GM12878 (cell line): Measurements from ENCODE around the gene TMEM114.

Experiments
- BACH1 ChIP-seq: fragments of 450-650 bp; IDR thresholded peaks from 2 replicates; pipeline ENCODE4 v1.6.1; 2017; ENCODE audit warnings: mild to moderate bottlenecking, borderline replicate concordance
- CEBPB ChIP-seq, 2 experiments: fragments of 150-350 bp in 1 of 2; IDR thresholded peaks; 2 replicates each; pipeline ENCODE4 v1.6.1; 2012 to 2014; ENCODE audit warnings: low read depth in 2 of 2, low read length in 2 of 2, borderline replicate concordance in 1 of 2, inconsistent platforms in 1 of 2
- CREB1 ChIP-seq: IDR thresholded peaks from 2 replicates; pipeline ENCODE4 v1.6.1; 2012; ENCODE audit warnings: low read depth, mild to moderate bottlenecking, inconsistent platforms
- CTCF ChIP-seq, 3 experiments: IDR thresholded peaks in 2 of 3; conservative IDR thresholded peaks in 1 of 3; 2 replicates each; pipeline ENCODE4 v1.5.1; 2011; ENCODE audit warnings: low read depth in 3 of 3, low read length in 3 of 3, mild to moderate bottlenecking in 3 of 3, control low read depth in 2 of 3, moderate library complexity in 2 of 3, inconsistent platforms in 1 of 3, mixed read lengths in 1 of 3; ENCODE audit not compliant: control insufficient read depth in 2 of 3, insufficient read depth in 1 of 3; ENCODE audit errors: extremely low read depth in 1 of 3
- FOXK2 ChIP-seq: fragments of 450-650 bp; IDR thresholded peaks from 2 replicates; pipeline ENCODE4 v1.6.1; 2017; ENCODE audit warnings: mild to moderate bottlenecking, moderate library complexity
- MYC ChIP-seq: IDR thresholded peaks from 2 replicates; pipeline ENCODE4 v1.6.1; 2011; ENCODE audit warnings: mild to moderate bottlenecking, low read length, moderate library complexity, inconsistent platforms; ENCODE audit not compliant: insufficient read depth, insufficient replicate concordance, insufficient read length, severe bottlenecking
- SPI1 ChIP-seq: IDR thresholded peaks from 2 replicates; pipeline ENCODE4 v1.6.1; 2011; ENCODE audit warnings: low read depth, mild to moderate bottlenecking, low read length, moderate library complexity, borderline replicate concordance; ENCODE audit not compliant: insufficient read depth
- SUPT20H ChIP-seq: IDR thresholded peaks from 2 replicates; pipeline ENCODE4 v1.6.1; 2011; ENCODE audit warnings: low read depth, mild to moderate bottlenecking, low read length, moderate library complexity, borderline replicate concordance; ENCODE audit not compliant: control insufficient read depth

- TF ChIP-seq CTCF (IDR thresholded peaks at IDR 0.05 in 2 of 3, conservative IDR thresholded peaks at IDR 0.05 in 1 of 3; ENCODE audit: control insufficient read depth in 2 of 3, extremely low read depth in 1 of 3, insufficient read depth in 1 of 3, low read depth in 3 of 3, low read length in 3 of 3), result no peak
- no peak for TF ChIP-seq FOXK2
- no peak for TF ChIP-seq SPI1
- no peak for TF ChIP-seq BACH1
- TF ChIP-seq CREB1, result no peak
- TF ChIP-seq CEBPB (IDR thresholded peaks at IDR 0.05; ENCODE audit: borderline replicate concordance in 1 of 2, low read depth in 2 of 2, low read length in 2 of 2), result no peak
- TF ChIP-seq MYC, result no peak
- TF ChIP-seq SUPT20H, result no peak
Observed at GRCh38 chr16:8533509-8533908, 56.8 kb downstream of the TMEM114 start.
